Stomach (tissue), 9 donors: Measurements from ENCODE around the gene PCDH9. TPM values are rescaled to one million over a fixed set of nuclear protein-coding genes. Genes with fewer than 3 reads are reported as not detected.

ENCODE experiments used
- DNase-seq, 2 donors: peaks; one replicate each; pipeline versions ENCODE4 v3.0.0 to v3.0.0-alpha.2; 2013 to 2019
- H3K27ac ChIP-seq, 5 donors: fragments of 200-600 bp in 4 of 5; sonication (generic) in 4 of 5; one replicate each; pipeline ENCODE4 v1.5.1; 2013 to 2019; ENCODE audit warnings: mild to moderate bottlenecking in 1 of 5, moderate library complexity in 1 of 5
- H3K27me3 ChIP-seq, 3 donors: fragments of 200-600 bp; sonication (generic); one replicate each; pipeline ENCODE4 v1.5.1; 2017 to 2019; ENCODE audit warnings: mixed run types in 1 of 3
- H3K36me3 ChIP-seq, 4 donors: fragments of 200-600 bp; sonication (generic); 1 replicate in 3 of 4; 2 replicates in 1 of 4; pipeline ENCODE4 v1.5.1; 2016 to 2019
- H3K4me1 ChIP-seq, 4 donors: fragments of 200-600 bp; sonication (generic); one replicate each; pipeline ENCODE4 v1.5.1; 2016 to 2019
- H3K4me3 ChIP-seq, 4 donors: fragments of 200-600 bp; sonication (generic) in 3 of 4; one replicate each; pipeline ENCODE4 v1.5.1; 2016 to 2019; ENCODE audit warnings: mild to moderate bottlenecking in 1 of 4
- H3K9me3 ChIP-seq, 4 donors: fragments of 200-600 bp; sonication (generic); one replicate each; pipeline ENCODE4 v1.5.1; 2016 to 2019
- CTCF ChIP-seq, 7 experiments: fragments of 450-650 bp in 4 of 7; fragments of 200-600 bp in 3 of 7; sonication (generic) in 3 of 7; IDR thresholded peaks; one replicate each; pipeline ENCODE4 v1.5.1; 2016 to 2019; ENCODE audit warnings: antibody characterized with exemption in 7 of 7, control low read depth in 2 of 7, mild to moderate bottlenecking in 1 of 7
- EP300 ChIP-seq: sonication (generic); formaldehyde crosslinking; IDR thresholded peaks from one replicate; pipeline ENCODE4 v1.6.1; 2017; ENCODE audit warnings: antibody characterized with exemption
- POLR2A ChIP-seq, 4 donors: fragments of 450-650 bp; IDR thresholded peaks; one replicate each; pipeline ENCODE4 v1.6.1; 2016; ENCODE audit warnings: antibody characterized with exemption in 4 of 4, control low read depth in 2 of 4, mild to moderate bottlenecking in 1 of 4, moderate library complexity in 1 of 4
- POLR2AphosphoS5 ChIP-seq, 3 donors: sonication (generic); formaldehyde crosslinking; IDR thresholded peaks; one replicate each; pipeline ENCODE4 v1.6.1; 2016; ENCODE audit warnings: antibody characterized with exemption in 3 of 3
- WGBS, 5 donors: extraction: QIAGEN DNeasy Blood & Tissue Kit in 3 of 5; methylation state at CpG; one replicate each; pipeline versions ENCODE4 v1.1.5 to v1.1.7; 2013 to 2018; 5-methylcytosine and 5-hydroxymethylcytosine counted together
- intact Hi-C: fragments of 100-400 bp; cut with DNase I; formaldehyde crosslinking; loops from one replicate; pipeline ENCODE4 v1.15.1; 2023; ENCODE audit warnings: low total_unique reads
- polyA plus RNA-seq, 3 donors: library from polyadenylated mRNA; stranded (reverse); fragments of 200-250 nt; gene quantifications; one replicate each; pipeline ENCODE4 v1.2.3, GENCODE V29; 2013
- total RNA-seq, 5 donors: library from RNA; depleted of rRNA; stranded (reverse); fragments of >200 nt; gene quantifications; one replicate each; pipeline versions ENCODE4 v1.1.0 to v1.2.3, GENCODE V29; 2014 to 2016
- donor health status: healthy with polysubstance abuse.
- donor health status: Bipolar disorder and iron deficiency.
- donor health status: healthy.

PCDH9 gene
- total and polyA plus RNA-seq, 8 donors: 0.40 to 36.2 (median 3.7) TPM

- Histone ChIP-seq H3K27ac (no peak overlapping the region), H3K27me3 (no peaks in the 10 kb centered on the region), H3K4me1 (peaks cover 0 to 16% (median 8%) of the 10 kb centered on the region in 4 donors), H3K36me3 (no peaks in the 10 kb centered on the region), H3K4me3 (no peak overlapping the region), H3K9me3 (no peaks in the 10 kb centered on the region)
- TF ChIP-seq EP300 (no peak), CTCF (IDR thresholded peaks at IDR 0.05) (no peak), POLR2A (IDR thresholded peaks at IDR 0.05) (no peak), POLR2AphosphoS5 (IDR thresholded peaks at IDR 0.05) (no peak)
- DNase-seq: no peak
- 48 to 90% (median 86%) methylated on average over 2 of the region's 2 CpGs for WGBS, 5 donors
- intact Hi-C loops: no loop called here
Measured at GRCh38 chr13:66992719-66993118, 237.4 kb downstream of the PCDH9 start.

GRCh38 chr13:66992183-66992582, 238.0 kb downstream of the PCDH9 start:
- Histone ChIP-seq H3K4me3 (no peak overlapping the region), H3K27ac (no peak overlapping the region), H3K27me3 (no peaks in the 10 kb centered on the region), H3K4me1 (peaks cover 0 to 16% (median 8%) of the 10 kb centered on the region in 4 donors), H3K9me3 (no peaks in the 10 kb centered on the region), H3K36me3 (no peaks in the 10 kb centered on the region)
- TF ChIP-seq POLR2A (IDR thresholded peaks at IDR 0.05): no peak
- TF ChIP-seq POLR2AphosphoS5 (IDR thresholded peaks at IDR 0.05): no peak
- TF ChIP-seq CTCF (IDR thresholded peaks at IDR 0.05): no peak
- 62 to 78% (median 65%) methylated on average over 3 of the region's 3 CpGs for WGBS, 5 donors
- intact Hi-C loops: no loop called here
- peak in 1 of 2 donors; percentile 11 for DNase-seq

GRCh38 chr13:66984241-66984640, 245.9 kb downstream of the PCDH9 start:
- Histone ChIP-seq H3K9me3 (no peaks in the 10 kb centered on the region), H3K4me3 (no peak overlapping the region), H3K4me1 (no peaks in the 10 kb centered on the region), H3K36me3 (no peaks in the 10 kb centered on the region), H3K27me3 (no peaks in the 10 kb centered on the region), H3K27ac (no peak overlapping the region)
- no peak for DNase-seq
- intact Hi-C loops: no loop called here
- TF ChIP-seq POLR2AphosphoS5 (IDR thresholded peaks at IDR 0.05): no peak
- TF ChIP-seq EP300: no peak
- TF ChIP-seq POLR2A (IDR thresholded peaks at IDR 0.05): no peak
- no peak for TF ChIP-seq CTCF (IDR thresholded peaks at IDR 0.05)

GRCh38 chr13:66981912-66982311, 248.2 kb downstream of the PCDH9 start:
- TF ChIP-seq EP300: no peak
- TF ChIP-seq POLR2AphosphoS5 (IDR thresholded peaks at IDR 0.05): no peak
- TF ChIP-seq CTCF (IDR thresholded peaks at IDR 0.05): no peak
- no peak for TF ChIP-seq POLR2A (IDR thresholded peaks at IDR 0.05)
- no peaks in the 10 kb centered on the region for H3K4me1 ChIP-seq

More at GRCh38 chr13:66981912-66982311, 248.2 kb downstream of the PCDH9 start:
- WGBS, 5 donors: 93 to 97% (median 94%) methylated on average over 7 of the region's 7 CpGs
- H3K36me3 ChIP-seq: no peaks in the 10 kb centered on the region
- intact Hi-C loops: no loop called here
- DNase-seq: no peak
- no peaks in the 10 kb centered on the region for H3K9me3 ChIP-seq
- no peak overlapping the region for H3K27ac ChIP-seq
- no peak overlapping the region for H3K4me3 ChIP-seq
- H3K27me3 ChIP-seq: no peaks in the 10 kb centered on the region
